Measurements from ENCODE around the gene ARHGDIA. TPM values are rescaled to one million over a fixed set of nuclear protein-coding genes. Genes with fewer than 3 reads are reported as not detected.

ARHGDIA gene
- total RNA-seq, 2 donors from 2014 or later = 564 to 643 TPM

DNA sequence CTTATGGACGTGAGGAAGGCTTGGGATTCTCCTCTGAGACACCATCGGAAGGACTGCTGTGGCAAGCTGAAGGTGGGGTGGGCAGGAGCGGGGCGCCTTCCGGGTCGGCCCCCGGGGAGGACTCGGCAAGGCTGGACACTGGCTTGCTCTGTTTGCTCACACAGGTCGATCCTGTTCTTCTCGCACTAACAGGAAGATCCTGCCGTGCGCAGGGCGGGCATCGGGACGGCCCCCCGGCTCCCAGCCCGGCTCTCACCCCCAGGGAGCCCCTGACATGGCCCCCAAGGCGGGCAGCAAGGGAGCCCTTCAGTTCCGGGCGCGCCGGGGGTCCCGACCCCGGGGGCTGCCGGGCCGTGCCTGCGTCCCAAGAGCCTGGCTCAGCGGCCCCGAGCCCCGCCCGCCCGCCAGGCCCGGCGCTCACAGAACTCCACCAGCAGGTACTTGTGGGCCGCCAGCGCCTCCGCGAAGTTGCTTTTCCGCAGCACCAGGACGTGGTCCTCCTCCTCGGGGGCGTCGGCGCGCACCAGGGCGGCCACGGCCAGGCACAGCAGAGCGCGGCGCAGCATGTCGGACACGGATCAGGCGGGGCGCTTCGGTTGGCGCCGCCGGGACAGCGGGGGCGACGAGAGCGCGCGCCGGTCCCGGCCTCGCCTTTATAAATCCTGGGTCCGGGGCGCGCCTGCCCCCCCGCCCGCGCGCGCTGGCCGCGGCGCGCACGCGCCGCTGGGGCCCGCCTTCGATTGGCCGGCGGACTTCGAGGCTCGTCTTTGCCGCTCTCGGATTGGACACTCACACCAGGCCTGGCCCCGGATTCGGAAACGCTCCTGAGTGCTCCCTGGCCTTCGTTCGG, 11.0 kb downstream of the ARHGDIA start, which contains the start of gene P4HB:
P4HB (minus strand) TSS at position 630 of the 850 bp plus-strand sequence; CDS start at position 566, 64 bp downstream.
- ATAC-seq (no peak), DNase-seq (peak in 1 of 3 donors; percentile 95)
- Mint-ChIP-seq H3K4me3 (peak within 1 kb of the TSS; percentile 94), H3K27ac (peak within 1 kb of the TSS; percentile 97), H3K27me3 (no peaks in the 10 kb centered on the region), H3K4me1 (peaks cover 24% of the 10 kb centered on the region), H3K36me3 (ENCODE audit: low read depth) (peaks cover 3% of the 10 kb centered on the region)
- H3K9me3 ChIP-seq (ENCODE audit: control insufficient read depth, low read length, poor library complexity, severe bottlenecking) = no peaks in the 10 kb centered on the region

DNA sequence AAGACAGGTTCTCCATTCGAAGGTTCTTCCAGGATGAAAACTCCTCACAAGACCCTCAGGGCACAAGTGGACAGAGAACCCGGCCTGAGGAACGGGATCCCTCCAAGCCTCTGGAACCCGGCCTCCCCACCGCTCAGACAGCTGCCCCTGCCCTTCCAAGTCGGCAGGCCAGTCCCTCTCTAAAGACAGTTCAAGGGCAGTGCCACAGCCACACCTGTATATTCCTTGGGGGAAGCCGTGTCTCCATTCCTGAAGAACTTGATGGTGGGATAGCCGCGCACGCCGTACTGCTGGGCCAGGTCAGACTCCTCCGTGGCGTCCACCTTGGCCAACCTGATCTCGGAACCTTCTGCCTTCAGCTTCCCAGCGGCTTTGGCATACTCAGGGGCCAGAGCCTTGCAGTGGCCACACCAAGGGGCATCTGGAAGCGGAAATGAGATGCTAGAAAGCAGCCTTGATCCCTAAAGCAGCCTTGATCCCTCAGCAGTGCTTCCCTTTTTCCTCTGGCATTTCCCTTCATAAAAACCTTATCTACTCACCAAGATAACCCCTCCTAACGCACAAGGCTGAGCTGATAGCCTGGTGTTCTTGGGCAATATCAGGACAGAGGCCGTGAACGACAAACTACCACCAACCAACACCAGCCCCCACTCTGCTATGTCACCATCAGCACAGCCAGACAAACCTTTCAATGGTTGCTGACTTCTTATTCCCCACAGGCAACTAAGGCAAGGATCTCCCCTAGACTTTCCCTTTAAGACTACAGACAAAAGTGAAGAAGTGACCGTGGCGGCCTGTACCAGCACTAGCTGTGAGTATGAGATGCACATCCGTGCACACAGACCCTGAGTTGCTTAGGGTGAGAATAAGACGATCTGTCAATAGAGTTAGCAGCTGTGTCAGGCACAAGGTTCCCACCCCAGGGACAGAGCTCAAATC, 11.9 kb downstream of the ARHGDIA start:
- no peak for DNase-seq
- no peak for ATAC-seq
- Mint-ChIP-seq H3K4me1 (peaks cover 24% of the 10 kb centered on the region), H3K27me3 (no peaks in the 10 kb centered on the region), H3K36me3 (ENCODE audit: low read depth) (peaks cover 3% of the 10 kb centered on the region), H3K4me3 (peak overlapping the region; percentile 94), H3K27ac (peak overlapping the region; percentile 91)
- no peaks in the 10 kb centered on the region for H3K9me3 ChIP-seq (ENCODE audit: control insufficient read depth, low read length, poor library complexity, severe bottlenecking)

DNA sequence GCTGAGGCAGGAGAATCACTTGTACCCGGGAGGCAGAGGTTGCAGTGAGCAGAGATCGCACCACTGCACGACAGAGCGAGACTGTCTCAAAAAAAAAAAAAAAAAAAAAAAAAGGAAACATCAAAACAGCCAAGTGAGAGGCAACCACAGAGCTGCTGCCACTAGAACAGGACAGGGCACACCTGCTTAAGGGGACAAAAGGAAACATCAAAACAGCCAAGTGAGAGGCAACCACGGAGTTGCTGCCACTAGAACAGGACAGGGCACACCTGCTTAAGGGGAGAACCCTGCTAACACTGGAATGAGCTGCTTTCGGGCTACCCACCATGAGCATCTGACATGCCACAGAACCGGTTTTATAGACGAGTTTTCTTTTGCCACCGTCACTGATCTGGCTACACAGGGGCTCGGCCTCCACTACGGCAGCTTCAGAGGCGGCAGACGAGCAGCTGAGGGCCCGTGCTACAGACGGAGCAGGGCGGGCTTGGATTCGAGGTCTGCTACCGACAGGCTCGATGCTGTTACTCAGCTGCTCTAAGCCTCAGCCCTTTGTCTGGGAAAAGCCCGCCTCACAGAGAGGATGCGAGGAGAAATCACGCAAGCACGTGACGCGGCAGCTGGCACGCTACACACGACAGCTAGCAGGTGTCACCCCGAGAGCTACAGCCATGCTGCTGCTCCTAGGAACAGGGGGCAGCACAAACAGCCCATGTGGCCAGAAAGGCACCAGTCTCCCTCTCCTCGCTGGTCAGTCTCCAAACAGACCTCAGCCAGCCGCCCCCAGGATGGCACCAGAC, 12.8 kb downstream of the ARHGDIA start:
- Mint-ChIP-seq H3K27ac (peak overlapping the region; percentile 78), H3K4me3 (peak overlapping the region; percentile 94), H3K4me1 (peaks cover 21% of the 10 kb centered on the region), H3K36me3 (ENCODE audit: low read depth) (peaks cover 3% of the 10 kb centered on the region), H3K27me3 (no peaks in the 10 kb centered on the region)
- no peak for DNase-seq
- no peaks in the 10 kb centered on the region for H3K9me3 ChIP-seq (ENCODE audit: control insufficient read depth, low read length, poor library complexity, severe bottlenecking)
- ATAC-seq = no peak

DNA sequence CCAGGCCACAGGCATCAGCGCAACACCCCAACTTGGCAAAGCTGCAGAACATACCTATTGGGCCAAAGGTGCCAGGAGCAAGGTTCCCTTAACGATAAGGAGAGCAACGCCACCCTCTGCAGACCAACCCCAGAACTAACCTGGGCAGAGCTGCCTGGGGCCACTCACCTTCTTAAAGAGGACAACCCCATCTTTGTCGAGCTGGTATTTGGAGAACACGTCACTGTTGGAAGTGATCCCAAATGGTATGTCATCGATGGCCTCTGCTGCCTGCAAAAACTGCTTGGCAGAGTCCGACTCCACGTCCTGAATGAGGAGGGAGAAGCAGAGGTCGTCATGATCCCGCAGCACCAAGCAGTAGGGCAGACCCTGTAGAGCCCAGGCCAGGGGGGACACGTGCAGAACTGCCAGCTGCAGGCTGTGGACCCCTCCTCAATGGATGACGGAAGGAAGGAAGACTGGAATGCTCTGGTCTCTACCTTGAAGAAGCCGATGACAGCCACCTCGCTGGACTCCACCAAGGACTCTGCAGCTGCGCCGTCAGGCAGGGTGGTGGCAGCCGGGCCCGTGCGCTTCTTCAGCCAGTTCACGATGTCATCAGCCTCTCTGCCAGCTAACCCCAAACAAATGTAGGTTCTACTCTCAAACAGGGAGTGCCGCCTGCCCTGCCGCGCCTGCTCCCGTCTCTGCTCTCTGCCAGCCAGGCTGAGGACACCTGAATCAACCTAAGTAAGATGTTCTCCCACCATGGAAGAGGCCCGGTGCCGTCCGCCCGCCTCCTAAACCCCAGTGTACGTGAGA, 16.0 kb downstream of the ARHGDIA start:
- peak; percentile 37 for ATAC-seq
- Mint-ChIP-seq H3K4me3 (no peak overlapping the region), H3K4me1 (peaks cover 13% of the 10 kb centered on the region), H3K27me3 (no peaks in the 10 kb centered on the region), H3K27ac (no peak overlapping the region), H3K36me3 (ENCODE audit: low read depth) (peaks cover 3% of the 10 kb centered on the region)
- DNase-seq = no peak
- H3K9me3 ChIP-seq (ENCODE audit: control insufficient read depth, low read length, poor library complexity, severe bottlenecking) = no peaks in the 10 kb centered on the region

DNA sequence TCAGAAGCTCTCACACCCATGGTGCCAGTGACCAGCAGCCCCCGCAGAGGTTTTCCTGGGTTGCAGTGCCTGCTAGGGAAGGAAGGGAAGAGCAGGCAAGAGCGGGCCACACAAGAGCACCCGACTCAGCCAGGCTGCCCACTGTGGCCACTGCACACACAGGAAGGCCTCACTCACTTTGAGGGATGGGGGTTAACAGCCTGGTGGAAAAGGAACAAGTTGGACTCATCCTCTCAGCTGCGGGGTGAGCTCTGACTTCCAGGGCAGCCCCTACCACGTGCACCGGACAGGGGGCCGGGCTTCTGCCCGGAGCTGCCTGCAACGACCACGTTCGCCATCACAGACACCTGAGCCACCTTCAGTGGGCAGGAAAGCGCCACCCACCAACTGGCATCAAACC, 18.9 kb downstream of the ARHGDIA start:
- no peaks in the 10 kb centered on the region for H3K9me3 ChIP-seq (ENCODE audit: control insufficient read depth, low read length, poor library complexity, severe bottlenecking)
- Mint-ChIP-seq H3K27ac (no peak overlapping the region), H3K4me3 (no peak overlapping the region), H3K27me3 (no peaks in the 10 kb centered on the region), H3K4me1 (peaks cover 4% of the 10 kb centered on the region), H3K36me3 (ENCODE audit: low read depth) (no peaks in the 10 kb centered on the region)
- ATAC-seq (no peak), DNase-seq (no peak)

DNA sequence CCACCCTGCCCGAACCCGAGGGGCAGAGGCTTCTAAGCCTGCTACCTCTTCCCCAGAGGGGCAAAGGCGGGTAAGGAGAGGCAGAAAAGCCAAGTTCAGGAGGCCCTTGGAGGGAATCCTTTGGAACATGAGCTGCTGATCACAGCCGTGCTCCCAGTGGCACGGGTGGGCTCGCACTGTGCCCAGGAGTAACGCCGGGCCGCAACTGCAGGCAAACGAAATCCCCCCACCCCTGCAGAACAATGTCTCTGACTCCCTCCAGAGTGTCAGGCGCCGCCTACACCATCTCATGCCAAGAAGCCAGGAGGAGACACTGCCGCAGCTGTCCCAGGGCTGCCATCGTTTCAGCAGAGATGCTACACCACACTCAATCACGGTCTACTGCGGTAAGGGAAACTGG, 19.7 kb downstream of the ARHGDIA start:
- H3K4me1 Mint-ChIP-seq = peaks cover 4% of the 10 kb centered on the region
- DNase-seq (no peak), ATAC-seq (no peak)
- no peaks in the 10 kb centered on the region for H3K9me3 ChIP-seq (ENCODE audit: control insufficient read depth, low read length, poor library complexity, severe bottlenecking)
- H3K4me3 Mint-ChIP-seq = no peak overlapping the region
- H3K27ac Mint-ChIP-seq = peak overlapping the region; percentile 63
- no peaks in the 10 kb centered on the region for H3K36me3 Mint-ChIP-seq (ENCODE audit: low read depth)
- no peaks in the 10 kb centered on the region for H3K27me3 Mint-ChIP-seq

DNA sequence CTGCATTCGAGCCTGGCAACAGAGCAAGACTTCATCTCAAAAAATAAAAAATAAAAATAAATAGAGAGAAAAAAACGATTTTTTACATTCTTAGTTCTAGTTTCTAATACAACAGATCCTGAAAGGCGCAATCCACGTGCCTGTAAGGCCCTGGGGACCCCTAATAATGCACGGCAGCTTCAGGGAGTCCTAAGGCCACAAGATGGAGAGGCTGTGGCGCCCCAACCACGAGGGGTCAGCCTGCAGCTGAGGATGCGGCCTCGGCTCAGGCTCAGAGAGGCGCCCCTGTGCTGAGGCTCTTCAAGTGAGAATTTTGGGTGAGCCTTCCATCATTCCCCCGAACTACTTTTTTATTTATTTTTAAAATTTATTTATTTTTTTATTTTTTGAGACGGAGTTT, 21.7 kb downstream of the ARHGDIA start:
- no peak for DNase-seq
- no peak for ATAC-seq
- Mint-ChIP-seq H3K36me3 (ENCODE audit: low read depth) (peaks cover 2% of the 10 kb centered on the region), H3K27me3 (no peaks in the 10 kb centered on the region), H3K4me3 (no peak overlapping the region), H3K4me1 (peaks cover 2% of the 10 kb centered on the region), H3K27ac (no peak overlapping the region)
- H3K9me3 ChIP-seq (ENCODE audit: control insufficient read depth, low read length, poor library complexity, severe bottlenecking) = no peaks in the 10 kb centered on the region

DNA sequence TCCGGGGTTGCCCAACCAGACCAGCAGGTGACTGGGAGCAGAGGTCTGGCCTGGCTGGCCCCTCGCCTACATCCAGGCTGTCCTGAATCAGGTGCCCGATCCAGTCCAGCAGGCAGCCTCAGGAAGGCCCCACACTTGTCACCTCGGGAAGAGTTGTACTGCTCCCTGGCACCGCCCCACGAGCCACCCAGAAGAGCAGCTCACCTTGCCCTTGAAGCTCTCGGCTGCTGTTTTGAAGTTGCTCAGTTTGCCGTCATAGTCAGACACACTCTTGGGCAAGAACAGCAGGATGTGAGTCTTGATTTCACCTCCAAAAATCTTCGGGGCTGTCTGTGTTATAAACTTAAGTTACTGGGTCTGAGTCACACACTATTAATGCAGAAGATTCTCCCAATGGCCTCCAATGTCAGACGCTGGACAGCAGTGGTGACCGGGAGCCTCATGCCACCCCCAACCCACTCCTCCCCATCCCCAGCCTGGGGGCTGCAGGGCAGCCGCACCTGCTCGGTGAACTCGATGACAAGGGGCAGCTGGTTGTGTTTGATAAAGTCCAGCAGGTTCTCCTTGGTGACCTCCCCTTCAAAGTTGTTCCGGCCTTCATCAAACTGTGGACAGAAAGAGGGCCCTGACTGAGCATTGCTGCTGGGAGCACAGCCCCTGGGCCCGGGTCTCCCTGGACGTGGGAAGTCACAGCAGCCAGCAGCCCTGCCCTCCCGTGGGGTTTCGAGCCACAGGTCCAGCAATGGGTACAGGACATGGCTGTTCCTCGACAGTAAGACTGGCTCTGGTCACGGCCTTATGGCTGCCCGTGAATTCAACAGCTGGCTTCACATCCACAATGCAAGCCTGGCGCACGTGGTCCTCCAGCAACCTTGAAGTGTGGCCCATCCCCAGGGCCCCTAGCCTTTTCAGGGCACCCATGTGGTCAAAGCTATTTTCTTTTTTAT, 24.1 kb downstream of the ARHGDIA start:
- no peaks in the 10 kb centered on the region for H3K9me3 ChIP-seq (ENCODE audit: control insufficient read depth, low read length, poor library complexity, severe bottlenecking)
- Mint-ChIP-seq H3K27ac (no peak overlapping the region), H3K4me3 (no peak overlapping the region), H3K27me3 (no peaks in the 10 kb centered on the region), H3K36me3 (ENCODE audit: low read depth) (peaks cover 2% of the 10 kb centered on the region), H3K4me1 (peaks cover 2% of the 10 kb centered on the region)
- DNase-seq (no peak), ATAC-seq (no peak)

DNA sequence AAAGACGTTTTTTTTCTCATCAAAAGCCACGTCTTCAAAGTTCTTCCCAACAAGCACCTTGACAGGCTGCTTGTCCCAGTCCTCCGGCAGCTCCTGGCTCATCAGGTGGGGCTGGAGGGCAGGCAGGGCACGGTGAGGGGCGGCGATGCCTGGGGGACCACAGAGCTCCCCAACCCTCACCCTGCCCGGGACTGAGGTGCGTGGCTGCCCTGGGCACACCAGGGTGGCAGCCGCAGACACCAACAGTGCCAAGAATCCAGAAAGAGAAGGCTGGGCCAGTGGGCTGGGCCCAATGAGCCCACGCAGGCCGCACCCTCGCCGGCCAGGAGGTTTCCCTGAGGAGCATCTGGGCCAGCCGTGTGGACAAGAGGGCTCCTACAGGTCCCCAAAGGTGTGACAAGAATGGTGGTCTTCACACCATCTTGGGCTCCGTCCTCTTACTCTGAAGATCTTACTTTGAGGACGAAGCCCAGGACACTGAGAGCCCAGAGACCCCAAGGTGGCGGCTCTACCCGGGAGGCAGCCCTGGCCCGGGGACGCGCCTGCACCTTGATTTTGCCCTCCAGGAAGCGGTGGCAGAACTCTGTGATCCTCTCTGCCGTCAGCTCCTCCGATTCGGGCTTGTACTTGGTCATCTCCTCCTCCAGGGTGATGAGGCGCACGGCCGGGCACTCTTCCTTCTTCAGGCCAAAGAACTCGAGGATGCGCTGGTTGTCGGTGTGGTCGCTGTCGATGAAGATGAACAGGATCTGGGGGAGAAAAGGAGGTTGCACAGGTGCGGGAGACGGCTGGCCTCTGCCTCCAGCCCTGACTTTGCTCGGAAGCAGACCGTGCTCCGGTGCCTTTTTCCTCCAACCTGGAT, 25.0 kb downstream of the ARHGDIA start:
- no peaks in the 10 kb centered on the region for H3K9me3 ChIP-seq (ENCODE audit: control insufficient read depth, low read length, poor library complexity, severe bottlenecking)
- DNase-seq = no peak
- Mint-ChIP-seq H3K4me3 (no peak overlapping the region), H3K27me3 (no peaks in the 10 kb centered on the region), H3K27ac (no peak overlapping the region), H3K4me1 (peaks cover under 1% of the 10 kb centered on the region), H3K36me3 (ENCODE audit: low read depth) (peaks cover 2% of the 10 kb centered on the region)
- no peak for ATAC-seq

DNA sequence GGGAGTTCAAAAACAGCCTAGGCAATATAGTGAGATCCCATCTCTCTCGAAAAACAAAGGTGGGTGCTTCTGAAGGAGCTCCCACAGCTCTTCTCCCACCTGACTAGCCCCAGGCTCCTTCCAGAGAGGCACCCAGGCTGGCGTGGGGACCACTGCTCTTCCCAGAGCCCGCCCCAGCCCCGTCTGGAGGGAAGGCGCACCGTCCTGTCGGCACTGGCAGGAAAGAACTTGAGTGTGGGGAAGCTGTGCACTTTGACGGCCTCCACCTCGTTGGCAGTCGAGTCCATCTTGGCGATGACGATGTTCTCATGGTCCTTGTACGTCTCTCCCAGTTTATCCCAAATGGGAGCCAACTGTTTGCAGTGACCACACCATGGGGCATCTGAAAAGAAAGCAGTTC, 25.8 kb downstream of the ARHGDIA start:
- Mint-ChIP-seq H3K27ac (no peak overlapping the region), H3K36me3 (ENCODE audit: low read depth) (peaks cover 2% of the 10 kb centered on the region), H3K4me3 (no peak overlapping the region), H3K4me1 (no peaks in the 10 kb centered on the region), H3K27me3 (no peaks in the 10 kb centered on the region)
- no peaks in the 10 kb centered on the region for H3K9me3 ChIP-seq (ENCODE audit: control insufficient read depth, low read length, poor library complexity, severe bottlenecking)
- no peak for DNase-seq
- ATAC-seq = no peak

DNA sequence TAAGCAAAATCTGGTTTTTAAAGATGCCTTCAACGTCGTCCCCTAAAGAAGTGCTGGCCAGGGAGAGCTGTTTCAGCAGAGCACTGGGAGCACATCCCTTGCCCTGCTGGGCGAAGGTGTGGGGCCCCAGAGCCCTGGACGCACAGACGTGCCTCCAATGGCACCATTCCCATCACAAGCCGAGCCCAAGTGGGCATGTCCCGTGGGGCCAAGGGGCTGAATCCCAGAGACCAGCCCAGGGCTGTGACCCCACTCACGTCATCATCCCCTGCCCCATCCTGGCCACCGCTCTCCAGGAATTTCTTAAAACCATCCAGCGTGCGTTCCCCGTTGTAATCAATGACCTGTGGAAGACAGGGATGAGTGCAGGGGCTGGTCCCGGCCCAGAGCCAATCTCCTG, 26.2 kb downstream of the ARHGDIA start:
- no peak overlapping the region for H3K27ac Mint-ChIP-seq
- no peaks in the 10 kb centered on the region for H3K9me3 ChIP-seq (ENCODE audit: control insufficient read depth, low read length, poor library complexity, severe bottlenecking)
- no peak overlapping the region for H3K4me3 Mint-ChIP-seq
- H3K36me3 Mint-ChIP-seq (ENCODE audit: low read depth) = peaks cover 2% of the 10 kb centered on the region
- H3K4me1 Mint-ChIP-seq = no peaks in the 10 kb centered on the region
- no peaks in the 10 kb centered on the region for H3K27me3 Mint-ChIP-seq
- DNase-seq (no peak), ATAC-seq (no peak)
